AG04450 (cell line): Measurements from ENCODE around the gene TPCN2. TPM values are rescaled to one million over a fixed set of nuclear protein-coding genes. Genes with fewer than 3 reads are reported as not detected.

ENCODE experiments used
- CTCF ChIA-PET: fragments of 300-600, 350-600 bp; formaldehyde crosslinking; extraction: SDS; loops from one replicate; lab custom pipeline; 2022; ENCODE audit warnings: antibody characterized with exemption, inconsistent platforms; lab: Charles Lee
- POLR2A ChIA-PET: fragments of 350-600 bp; formaldehyde crosslinking; extraction: SDS; loops from one replicate; lab custom pipeline; 2021; ENCODE audit warnings: antibody characterized with exemption, inconsistent platforms; lab: Yijun Ruan, JAX
- DNase-seq: peaks from one replicate; pipeline ENCODE4 v3.0.0-alpha.2; 2011; ENCODE audit warnings: low read depth, low spot score
- H3K27ac ChIP-seq: one replicate; pipeline ENCODE4 v1.5.1; 2012; ENCODE audit warnings: low read depth, low read length, control low read depth
- H3K27me3 ChIP-seq: one replicate; pipeline ENCODE4 v1.6.0; 2012; ENCODE audit warnings: low read length; ENCODE audit not compliant: control insufficient read depth, insufficient read depth
- H3K4me3 ChIP-seq: 2 replicates; pipeline ENCODE4 v1.5.1; 2011; ENCODE audit warnings: mild to moderate bottlenecking, low read depth, low read length, control low read depth
- H3K9me3 ChIP-seq: 2 replicates; pipeline ENCODE4 v1.5.1; 2012; ENCODE audit warnings: low read length; ENCODE audit not compliant: control insufficient read depth, insufficient read depth
- polyA plus RNA-seq: library from polyadenylated mRNA; depleted of rRNA; stranded (reverse); fragments of >200 nt; gene quantifications from 2 replicates; pipeline ENCODE4 v1.2.3, GENCODE V29; 2011
- TF ChIP-seq, protein P1 (sequence below): IDR thresholded peaks from 2 replicates; pipeline ENCODE4 v1.5.1; 2011; ENCODE audit warnings: low read depth, low read length, control low read depth, inconsistent platforms

TPCN2 gene
- polyA plus RNA-seq, 1 experiment = 6.4 TPM

DNA sequence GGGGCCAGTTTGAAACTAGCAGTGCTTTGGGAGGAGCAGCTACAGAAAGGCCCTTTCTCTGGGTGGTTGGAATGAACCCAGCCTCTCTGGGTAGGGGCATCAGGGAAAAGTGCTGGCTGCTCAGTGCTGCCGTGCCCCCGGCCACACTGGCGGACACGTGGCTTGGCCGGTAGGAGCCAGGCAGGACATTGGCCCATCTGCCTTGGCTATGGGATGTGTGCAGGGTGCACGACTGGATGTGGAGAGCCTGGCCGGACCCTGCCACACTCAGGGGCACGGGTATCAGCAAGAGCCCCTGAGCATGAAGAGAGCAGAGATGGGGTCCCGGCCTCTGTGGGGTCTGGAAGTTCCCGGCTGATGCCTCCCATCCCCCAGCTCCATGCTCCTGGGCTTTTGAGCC is 46.6 kb downstream of the TPCN2 start:
- no peaks in the 10 kb centered on the region for H3K9me3 ChIP-seq
- ChIA-PET CTCF (no interaction called here), POLR2A (no interaction called here)
- no peak overlapping the region for H3K27ac ChIP-seq
- H3K4me3 ChIP-seq = no peak overlapping the region
- DNase-seq = no peak
- TF ChIP-seq, protein P1, sequence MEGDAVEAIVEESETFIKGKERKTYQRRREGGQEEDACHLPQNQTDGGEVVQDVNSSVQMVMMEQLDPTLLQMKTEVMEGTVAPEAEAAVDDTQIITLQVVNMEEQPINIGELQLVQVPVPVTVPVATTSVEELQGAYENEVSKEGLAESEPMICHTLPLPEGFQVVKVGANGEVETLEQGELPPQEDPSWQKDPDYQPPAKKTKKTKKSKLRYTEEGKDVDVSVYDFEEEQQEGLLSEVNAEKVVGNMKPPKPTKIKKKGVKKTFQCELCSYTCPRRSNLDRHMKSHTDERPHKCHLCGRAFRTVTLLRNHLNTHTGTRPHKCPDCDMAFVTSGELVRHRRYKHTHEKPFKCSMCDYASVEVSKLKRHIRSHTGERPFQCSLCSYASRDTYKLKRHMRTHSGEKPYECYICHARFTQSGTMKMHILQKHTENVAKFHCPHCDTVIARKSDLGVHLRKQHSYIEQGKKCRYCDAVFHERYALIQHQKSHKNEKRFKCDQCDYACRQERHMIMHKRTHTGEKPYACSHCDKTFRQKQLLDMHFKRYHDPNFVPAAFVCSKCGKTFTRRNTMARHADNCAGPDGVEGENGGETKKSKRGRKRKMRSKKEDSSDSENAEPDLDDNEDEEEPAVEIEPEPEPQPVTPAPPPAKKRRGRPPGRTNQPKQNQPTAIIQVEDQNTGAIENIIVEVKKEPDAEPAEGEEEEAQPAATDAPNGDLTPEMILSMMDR = no peak
- H3K27me3 ChIP-seq = no peaks in the 10 kb centered on the region

DNA sequence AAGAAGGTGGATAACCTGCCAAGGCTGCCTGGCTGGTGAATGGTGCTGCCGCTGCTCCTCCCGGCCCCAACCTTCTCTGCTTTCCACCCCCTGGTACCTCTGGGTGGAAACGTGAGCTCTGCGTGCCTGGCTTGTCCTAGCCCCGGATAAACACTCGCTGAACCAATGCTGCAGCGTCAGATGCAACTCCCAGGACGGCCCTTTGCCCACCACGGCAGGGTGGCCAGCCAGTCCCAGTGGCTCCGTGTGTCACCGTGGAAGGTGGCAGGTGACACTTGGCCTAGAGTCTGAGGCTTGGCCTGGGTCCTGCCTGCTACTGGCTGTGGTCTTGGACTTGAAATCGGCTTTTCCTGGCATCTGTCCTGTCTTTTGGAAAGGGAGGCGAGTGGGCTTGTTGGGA is 47.7 kb downstream of the TPCN2 start:
- ChIA-PET POLR2A (no interaction called here), CTCF (interaction anchor here (0.7 kb wide), 1 partner anchor 547 kb away, joined by 3 read pairs; no protein-coding TSS in a partner anchor)
- no peak for DNase-seq
- H3K27ac ChIP-seq = no peak overlapping the region
- no peaks in the 10 kb centered on the region for H3K27me3 ChIP-seq
- TF ChIP-seq, protein P1 = no peak
- H3K9me3 ChIP-seq = no peaks in the 10 kb centered on the region
- H3K4me3 ChIP-seq = no peak overlapping the region

DNA sequence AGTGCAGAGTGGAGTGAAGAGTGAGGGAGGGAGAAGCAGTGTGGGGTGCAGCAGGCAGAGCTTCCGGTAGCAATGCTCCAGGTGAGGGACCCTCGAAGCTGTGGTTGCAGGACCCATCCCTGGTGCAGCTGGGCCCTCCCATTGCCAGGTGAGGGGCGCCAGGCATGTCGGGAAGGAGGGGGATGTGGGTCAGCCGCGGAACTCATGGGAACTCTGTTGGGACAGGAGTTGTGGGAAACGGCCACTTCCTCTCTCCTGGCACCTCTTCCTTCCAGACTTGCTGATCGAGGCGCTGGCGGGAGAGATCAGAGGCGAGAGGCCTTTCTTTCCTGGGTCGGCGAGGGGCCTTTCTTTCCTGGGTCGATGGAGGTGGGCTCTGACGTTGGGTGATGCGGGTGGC is 48.5 kb downstream of the TPCN2 start:
- H3K27me3 ChIP-seq = no peaks in the 10 kb centered on the region
- H3K4me3 ChIP-seq = no peak overlapping the region
- CTCF ChIA-PET = interaction anchor here (0.7 to 0.9 kb wide), 2 partner anchors 8 to 547 kb away, joined by 3 to 5 read pairs; no protein-coding TSS in a partner anchor
- DNase-seq = no peak
- TF ChIP-seq, protein P1 = no peak
- H3K27ac ChIP-seq = no peak overlapping the region
- no peaks in the 10 kb centered on the region; the same call in 1 of the 2 replicates for H3K9me3 ChIP-seq
- POLR2A ChIA-PET = no interaction called here

DNA sequence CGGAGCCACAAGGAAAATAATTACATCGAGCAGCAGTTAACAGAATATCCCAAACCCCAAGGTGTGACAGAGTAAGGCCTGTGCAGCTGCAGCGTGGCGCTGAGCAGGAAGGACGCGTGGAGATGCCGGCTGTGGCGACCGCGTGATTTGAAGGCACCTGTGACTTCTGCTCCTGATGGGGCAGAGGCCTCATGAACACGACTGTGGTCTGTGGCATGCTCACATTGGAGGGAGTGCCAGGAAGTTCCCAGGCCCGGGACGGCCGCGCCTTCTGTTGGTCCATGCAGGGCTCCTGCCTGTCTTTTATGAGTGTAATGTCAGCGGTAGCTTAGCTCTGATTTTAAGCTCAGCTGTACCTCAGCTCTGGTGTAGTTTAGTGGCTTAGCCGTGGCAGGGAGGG is 50.4 kb downstream of the TPCN2 start:
- DNase-seq = no peak
- POLR2A ChIA-PET = interaction anchor here (0.8 kb wide), 1 partner anchor 540 kb away, joined by 3 read pairs; no protein-coding TSS in a partner anchor
- no peak overlapping the region for H3K4me3 ChIP-seq
- no peak overlapping the region for H3K27ac ChIP-seq
- H3K27me3 ChIP-seq = no peaks in the 10 kb centered on the region
- CTCF ChIA-PET = interaction anchor here (0.6 to 4.6 kb wide), 4 partner anchors 545 to 572 kb away, joined by 3 to 52 read pairs (median 4); no protein-coding TSS in a partner anchor
- TF ChIP-seq, protein P1 = no peak
- no peaks in the 10 kb centered on the region; the same call in 1 of the 2 replicates for H3K9me3 ChIP-seq

DNA sequence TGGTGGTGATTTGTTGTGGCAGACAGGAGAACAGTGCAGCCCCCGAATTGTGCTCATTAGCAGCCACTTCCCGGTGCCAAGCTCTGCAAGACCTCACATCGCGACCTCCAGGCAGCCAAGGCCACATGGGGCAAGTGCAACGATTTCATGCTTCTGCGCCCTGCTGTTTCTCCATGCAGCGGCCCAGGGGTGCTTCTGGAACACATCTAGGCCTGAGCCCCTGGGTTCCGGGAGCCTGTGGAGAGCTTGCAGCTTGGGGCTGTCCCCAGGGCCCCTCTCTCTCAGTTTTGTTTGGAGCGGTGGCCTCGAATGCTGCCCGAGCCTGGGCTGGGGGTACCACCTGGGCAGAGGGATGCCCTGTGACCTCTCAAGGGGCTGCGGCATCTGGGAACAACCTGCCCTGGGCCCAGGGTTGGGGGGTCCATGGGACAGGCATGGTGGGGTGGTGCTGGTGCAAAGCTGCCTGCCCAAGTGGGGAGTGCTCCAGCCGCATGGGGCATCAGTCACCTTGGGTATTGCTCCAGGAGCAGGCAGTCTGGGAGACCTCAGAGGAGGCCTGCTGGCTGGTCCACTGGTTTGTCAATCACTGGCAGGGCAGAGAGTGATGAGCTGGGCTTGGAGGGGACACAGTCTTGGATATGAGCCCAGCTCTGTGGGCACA is 51.9 kb downstream of the TPCN2 start:
- ChIA-PET CTCF (interaction anchor here (2.0 to 4.6 kb wide), 4 partner anchors 31 to 570 kb away, joined by 11 to 52 read pairs (median 30); no protein-coding TSS in a partner anchor), POLR2A (interaction anchor here (1.2 to 3.9 kb wide), 4 partner anchors 539 to 554 kb away, joined by 3 to 25 read pairs (median 5); no protein-coding TSS in a partner anchor)
- no peak for DNase-seq
- Histone ChIP-seq H3K9me3 (no peaks in the 10 kb centered on the region; the same call in 1 of the 2 replicates), H3K4me3 (no peak overlapping the region), H3K27ac (no peak overlapping the region), H3K27me3 (no peaks in the 10 kb centered on the region)
- TF ChIP-seq, protein P1 = no peak
